ENCODE measurements around the gene PRELP.

PRELP gene

GRCh38 chr1:203537806-203538464 lies 62.3 kb downstream of the PRELP start:
- TF ChIP-seq CTCF (IDR thresholded peaks at IDR 0.05; ENCODE audit: low read depth, low read length), result no peak
- H3K4me3 ChIP-seq (ENCODE audit: low read depth, low read length), result no peak overlapping the region

GRCh38 chr1:203538726-203539125 lies 63.1 kb downstream of the PRELP start:
- H3K4me3 ChIP-seq (ENCODE audit: low read depth, low read length), result no peak overlapping the region
- no peak for TF ChIP-seq CTCF (IDR thresholded peaks at IDR 0.05; ENCODE audit: low read depth, low read length)

- TF ChIP-seq CTCF (IDR thresholded peaks at IDR 0.05; ENCODE audit: low read depth, low read length), result no peak
- H3K4me3 ChIP-seq (ENCODE audit: low read depth, low read length), result no peak overlapping the region
Measured at GRCh38 chr1:203539831-203540546, 64.4 kb downstream of the PRELP start.

All from WI38 (cell line).